GM12891 (cell line): ENCODE measurements around the gene OMD.

Experiments
- POLR2A ChIP-seq: IDR thresholded peaks from 2 replicates; pipeline ENCODE4 v1.6.1; 2011; ENCODE audit warnings: low read depth, low read length, control low read depth
- POLR2AphosphoS5 ChIP-seq: IDR thresholded peaks from 2 replicates; pipeline ENCODE4 v1.6.1; 2011; ENCODE audit warnings: low read depth, low read length, control low read depth
- SPI1 ChIP-seq: IDR thresholded peaks from 2 replicates; pipeline ENCODE4 v1.6.1; 2011; ENCODE audit warnings: low read depth, low read length, control low read depth
- TAF1 ChIP-seq: IDR thresholded peaks from 2 replicates; pipeline ENCODE4 v1.6.1; 2011; ENCODE audit warnings: low read depth, low read length, control low read depth

DNA sequence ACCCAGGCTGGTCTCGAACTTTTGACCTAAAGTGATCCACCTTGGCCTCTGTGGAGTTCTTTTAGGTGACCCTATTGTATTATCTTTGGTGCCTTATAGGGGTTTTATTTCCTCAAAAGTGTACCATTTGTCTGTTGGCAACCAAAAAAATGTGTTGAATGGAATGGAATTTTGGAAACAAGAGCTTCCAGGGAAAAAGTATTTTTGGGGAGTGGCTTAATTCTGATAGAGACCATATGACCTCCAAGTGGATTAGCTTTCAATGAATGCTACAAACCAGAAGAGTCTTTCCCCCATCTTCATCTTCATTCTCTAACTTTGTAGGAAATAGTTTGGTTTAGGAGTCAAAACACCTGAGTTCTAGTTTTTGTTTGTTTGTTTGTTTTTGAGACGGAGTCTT lies 16.5 kb downstream of the OMD start:
- no peak for TF ChIP-seq POLR2A
- no peak for TF ChIP-seq TAF1
- TF ChIP-seq POLR2AphosphoS5 = no peak
- no peak for TF ChIP-seq SPI1
